GM18508 (cell line): ENCODE data around the gene COL19A1.
"Not testable (repeated sequence)": the region's sequence is repeated elsewhere in the genome, so short reads cannot be mapped to it uniquely, and the experiment has no call there.

ENCODE experiments used
- ATAC-seq: cut with Tn5 transposase; IDR thresholded peaks from one replicate; pipeline ENCODE4 v1.9.1; 2021; ENCODE audit warnings: moderate number of reproducible peaks; ENCODE audit not compliant: insufficient read depth, unreplicated experiment

The COL19A1 gene

GRCh38 chr6:69953491-69953890 is 87.1 kb downstream of the COL19A1 start:
- no peak for ATAC-seq

- no peak for ATAC-seq
These were observed 88.4 kb downstream of the COL19A1 start for GRCh38 chr6:69954733-69955132.

- no peak for ATAC-seq
These were observed 91.7 kb downstream of the COL19A1 start for GRCh38 chr6:69957985-69958559.

- ATAC-seq, result no peak
These were observed 92.6 kb downstream of the COL19A1 start for GRCh38 chr6:69958978-69959377.

GRCh38 chr6:69965974-69966373 is 99.6 kb downstream of the COL19A1 start:
- ATAC-seq, result not testable (repeated sequence)

DNA sequence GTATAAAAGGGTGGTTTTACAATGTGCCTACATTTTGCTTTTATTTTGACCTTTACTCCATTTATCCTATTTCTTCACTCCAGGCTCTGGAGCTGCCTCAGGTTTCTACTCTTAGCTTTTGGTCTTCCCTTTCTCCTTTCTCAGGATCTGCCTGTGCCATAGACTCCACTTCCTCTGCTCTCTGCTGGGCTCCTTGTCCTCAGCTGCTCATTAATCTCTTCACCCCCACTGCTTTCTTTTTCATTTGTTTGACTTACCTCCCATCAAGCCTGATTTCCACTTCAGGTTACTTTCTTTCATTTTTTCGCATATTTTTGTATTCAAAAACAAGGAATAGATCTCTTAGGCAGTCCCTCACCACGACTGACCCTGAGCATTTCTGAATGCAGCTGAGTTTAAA is 106.8 kb downstream of the COL19A1 start:
- ATAC-seq, result no peak

GRCh38 chr6:69973763-69974162 is 107.4 kb downstream of the COL19A1 start:
- no peak for ATAC-seq

DNA sequence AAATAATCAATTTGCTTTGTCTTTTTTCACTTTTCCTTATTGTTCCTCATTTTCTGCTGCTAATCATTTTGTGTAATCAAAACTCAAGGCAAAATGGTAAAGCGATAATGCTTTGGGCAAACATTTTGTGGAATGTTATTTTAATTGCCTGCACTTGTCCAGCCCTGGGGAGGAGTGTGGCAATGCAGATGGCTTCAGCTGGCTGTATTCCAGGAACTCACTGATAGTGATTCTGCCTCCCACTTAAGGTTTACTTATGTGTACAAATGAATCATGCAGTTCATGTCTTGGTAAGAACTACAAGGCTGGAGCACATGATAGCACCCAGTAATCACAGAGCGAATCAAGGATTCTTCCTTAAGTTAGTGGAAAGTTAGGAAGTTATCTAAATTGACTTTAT is 107.8 kb downstream of the COL19A1 start:
- no peak for ATAC-seq

DNA sequence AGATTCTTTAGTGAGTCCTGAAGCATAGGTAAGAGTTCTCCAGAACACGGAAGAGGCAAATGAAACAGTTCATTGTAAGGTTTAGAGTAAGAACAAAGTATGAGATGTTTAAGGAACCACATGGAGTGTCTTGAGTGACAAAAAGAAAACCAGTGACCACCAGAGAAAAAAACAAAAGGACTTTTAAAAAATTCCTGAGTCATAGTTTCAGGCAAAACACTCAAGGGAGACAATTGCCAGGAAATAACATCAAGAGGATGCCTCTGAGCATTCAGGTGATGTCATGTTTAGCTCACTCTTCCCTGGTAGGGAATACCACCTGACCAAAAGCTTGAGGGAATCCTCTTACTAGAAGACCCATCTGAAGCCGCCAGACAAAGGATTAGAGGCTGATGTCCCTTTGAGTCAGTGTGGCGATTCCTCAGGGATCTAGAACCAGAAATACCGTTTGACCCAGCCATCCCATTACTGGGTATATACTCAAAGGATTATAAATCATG is 110.3 kb downstream of the COL19A1 start:
- ATAC-seq, result no peak

GRCh38 chr6:69980624-69981023 is 114.3 kb downstream of the COL19A1 start:
- no peak for ATAC-seq

DNA sequence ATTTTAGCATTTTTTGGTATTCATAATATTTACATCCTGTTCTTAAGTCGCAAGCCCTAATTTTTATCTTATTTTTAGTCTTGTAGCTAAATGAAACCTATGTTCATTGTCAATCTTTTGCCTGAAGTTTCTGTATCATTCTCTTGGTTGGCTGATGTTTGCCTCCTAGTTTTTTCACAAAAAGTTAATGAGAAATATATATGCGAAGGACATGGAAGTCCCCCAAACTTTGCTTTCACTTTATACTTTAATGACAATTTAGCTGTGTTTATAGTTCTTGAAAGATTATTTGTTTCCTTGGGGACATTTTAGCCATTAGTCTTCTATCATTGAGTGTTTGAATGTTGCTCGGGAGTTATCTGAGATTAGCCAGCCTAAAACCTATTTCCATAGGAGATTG is 118.2 kb downstream of the COL19A1 start:
- no peak for ATAC-seq

GRCh38 chr6:69985180-69985579 is 118.8 kb downstream of the COL19A1 start:
- peak; percentile 76 for ATAC-seq

DNA sequence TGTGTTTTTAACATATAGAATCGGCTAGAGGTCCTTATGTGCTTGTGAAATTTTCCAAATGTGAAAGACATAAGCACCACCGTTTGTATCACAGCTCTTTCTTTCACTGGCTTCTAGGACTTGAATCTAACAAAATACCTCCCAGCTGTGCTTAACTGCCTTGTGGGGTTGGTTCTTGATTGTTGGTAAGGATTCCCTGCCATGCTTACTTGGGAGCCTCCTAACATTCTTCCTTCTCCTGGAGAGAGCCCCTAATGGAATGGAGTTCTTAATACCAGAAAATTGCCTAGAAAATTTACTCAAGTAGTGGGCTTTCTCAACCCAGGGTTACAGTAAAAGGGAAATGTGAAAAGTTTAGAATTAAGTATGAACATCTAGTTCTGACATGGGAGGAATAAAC is 121.2 kb downstream of the COL19A1 start:
- no peak for ATAC-seq

DNA sequence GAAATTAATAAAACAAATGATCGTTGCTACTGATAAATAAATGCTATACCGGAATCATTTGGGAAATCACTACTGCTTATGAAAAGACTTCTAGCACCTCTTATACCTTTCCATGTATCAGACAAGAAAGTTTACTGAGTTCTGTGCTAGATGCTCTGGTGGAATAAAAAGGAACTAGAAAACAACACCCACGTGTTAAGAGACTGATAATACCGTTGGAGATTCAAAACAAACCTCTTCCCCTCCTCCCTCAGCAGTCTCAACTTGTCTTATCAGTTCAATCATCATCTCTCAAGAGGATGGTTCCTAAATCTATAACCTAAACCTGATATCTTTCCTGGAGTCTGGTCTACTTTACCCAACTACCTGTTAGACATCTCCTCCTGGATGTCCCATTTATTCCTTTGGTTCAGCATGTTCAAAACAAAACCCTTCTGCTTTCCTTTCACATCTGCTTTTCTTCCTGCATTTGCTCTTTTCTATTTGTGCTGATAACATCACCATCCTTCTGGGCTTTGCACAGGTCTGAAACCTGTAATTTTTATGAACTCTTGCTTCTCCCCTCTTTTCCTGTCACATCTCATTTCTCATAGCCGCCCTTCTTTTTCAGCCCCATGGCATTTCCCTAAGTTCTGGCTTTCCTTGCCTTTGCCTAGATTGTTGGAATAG is 122.2 kb downstream of the COL19A1 start:
- ATAC-seq, result no peak

DNA sequence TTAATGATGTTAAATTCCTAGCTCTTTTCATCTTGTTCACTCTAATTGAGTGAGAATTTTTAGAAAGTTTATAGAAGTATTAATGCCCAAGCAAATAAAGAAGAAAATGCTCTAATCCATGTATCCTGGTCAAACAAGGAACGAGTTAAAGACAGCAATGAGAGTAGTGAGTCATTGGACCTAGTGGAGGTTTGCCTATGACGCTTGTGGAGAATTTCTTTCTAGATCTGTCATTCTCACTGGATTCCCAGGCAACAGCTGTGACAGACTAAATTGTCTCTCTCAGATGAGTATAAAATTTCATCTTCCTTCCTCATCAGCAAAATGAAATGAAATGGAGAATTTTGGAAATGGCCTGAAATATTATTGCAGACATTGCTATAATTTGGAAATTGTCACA is 127.9 kb downstream of the COL19A1 start:
- ATAC-seq, result no peak

- no peak for ATAC-seq
These were observed 141.8 kb downstream of the COL19A1 start for GRCh38 chr6:70008189-70008588.

DNA sequence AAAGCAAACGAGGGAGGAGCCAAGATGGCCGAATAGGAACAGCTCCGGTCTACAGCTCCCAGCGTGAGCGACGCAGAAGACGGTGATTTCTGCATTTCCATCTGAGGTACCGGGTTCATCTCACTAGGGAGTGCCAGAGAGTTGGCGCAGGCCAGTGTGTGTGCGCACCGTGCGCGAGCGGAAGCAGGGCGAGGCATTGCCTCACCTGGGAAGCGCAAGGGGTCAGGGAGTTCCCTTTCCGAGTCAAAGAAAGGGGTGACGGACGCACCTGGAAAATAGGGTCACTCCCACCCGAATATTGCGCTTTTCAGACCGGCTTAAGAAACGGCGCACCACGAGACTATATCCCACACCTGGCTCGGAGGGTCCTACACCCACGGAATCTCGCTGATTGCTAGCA is 144.0 kb downstream of the COL19A1 start:
- ATAC-seq, result not testable (repeated sequence)

GRCh38 chr6:70023201-70023600 is 156.8 kb downstream of the COL19A1 start:
- ATAC-seq, result not testable (repeated sequence)

DNA sequence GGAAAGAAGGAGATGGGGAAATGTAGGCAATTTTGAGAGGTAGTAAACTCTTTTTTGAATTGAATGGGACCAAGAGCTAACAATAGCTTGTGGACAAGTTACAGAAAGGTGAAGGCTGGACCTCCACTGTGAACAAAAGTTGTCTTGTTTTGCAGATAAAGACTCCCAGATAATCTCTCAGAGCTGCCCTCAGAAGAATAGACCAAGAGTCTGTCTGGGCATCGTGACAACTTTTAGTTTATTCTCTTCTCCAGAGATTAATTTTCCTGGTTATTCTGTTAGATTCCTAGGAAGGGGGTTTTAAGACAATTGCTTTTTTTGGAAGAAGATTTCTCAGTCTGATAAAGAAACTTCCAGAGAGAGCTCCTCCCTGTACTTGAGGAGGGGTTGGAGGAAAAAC is 161.9 kb downstream of the COL19A1 start:
- no peak for ATAC-seq

DNA sequence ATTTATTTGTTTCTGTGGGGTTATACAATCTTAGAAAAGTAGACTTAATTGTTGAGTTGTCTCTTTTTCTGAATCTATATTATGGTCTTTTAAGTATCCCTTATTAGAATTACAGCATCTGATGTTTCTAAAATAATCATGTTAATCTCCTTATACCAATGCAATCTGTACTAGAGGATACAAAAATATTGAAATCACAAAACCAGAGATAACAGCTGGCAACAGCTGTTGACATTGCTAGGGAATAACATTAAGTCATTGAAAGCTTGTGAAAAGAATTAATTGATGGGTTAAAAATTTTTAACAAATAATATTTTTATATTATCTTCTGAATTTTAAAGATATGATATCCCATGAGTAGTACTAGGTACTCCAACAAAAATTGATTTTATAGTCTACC is 162.6 kb downstream of the COL19A1 start:
- ATAC-seq, result no peak

DNA sequence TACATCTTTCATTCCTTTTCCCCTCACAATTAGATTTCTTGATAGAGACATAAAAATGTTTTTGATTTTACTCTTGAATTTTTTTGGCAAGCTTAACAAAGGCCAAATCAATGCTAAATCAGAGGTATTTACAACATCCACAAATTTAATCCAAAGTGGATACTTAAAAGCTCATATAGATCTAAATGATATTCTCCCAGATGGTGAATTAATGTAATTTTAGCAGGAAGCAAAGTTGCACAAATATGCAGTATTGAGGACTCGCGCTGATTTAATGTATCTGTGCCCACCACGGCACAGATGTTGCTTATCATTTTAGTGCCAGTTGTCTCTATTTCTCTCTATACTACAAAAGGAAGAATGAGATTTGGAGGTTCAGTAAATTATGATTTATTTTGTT is 167.4 kb downstream of the COL19A1 start:
- no peak for ATAC-seq

DNA sequence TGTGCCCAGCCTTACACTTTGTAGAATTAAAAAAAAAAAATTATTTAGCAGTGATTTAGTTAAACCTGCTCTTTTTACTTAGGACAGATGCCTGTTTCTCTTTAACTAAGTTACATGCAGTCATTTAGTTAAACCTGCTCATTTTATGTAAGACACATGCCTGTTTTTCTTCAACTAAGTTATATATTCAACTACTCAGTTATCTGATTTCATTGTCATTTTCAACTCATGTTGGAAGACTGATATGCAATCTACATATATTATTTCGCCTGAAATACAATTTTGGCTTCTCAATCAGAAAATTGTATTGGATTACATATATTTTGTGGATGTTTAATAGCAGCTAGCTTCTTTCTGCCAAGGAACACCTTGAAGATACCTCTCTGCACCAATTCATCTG is 171.1 kb downstream of the COL19A1 start:
- no peak for ATAC-seq
